DND-41 (cell line): ENCODE measurements around the gene PSRC1.

ENCODE experiments used
- ATAC-seq: fragments of 200-7000 bp; cut with Tn5 transposase; 3 replicates; pipeline ENCODE4 v1.9.1; 2021; ENCODE audit warnings: low read depth; ENCODE audit not compliant: insufficient read depth
- DNase-seq: peaks from one replicate; pipeline ENCODE4 v3.0.0-alpha.2; 2020
- H2AFZ ChIP-seq: 2 replicates; pipeline ENCODE4 v1.6.0; 2012; ENCODE audit warnings: low read depth, low read length
- H3K27ac ChIP-seq: 2 replicates; pipeline ENCODE4 v1.5.1; 2012; ENCODE audit warnings: low read length, inconsistent platforms
- H3K27me3 ChIP-seq: fragments of 200-600 bp; sonication (generic); 2 replicates; pipeline ENCODE4 v1.6.0; 2012; ENCODE audit warnings: low read length, mild to moderate bottlenecking, inconsistent platforms; ENCODE audit not compliant: insufficient read depth, poor library complexity
- H3K36me3 ChIP-seq: 2 replicates; pipeline ENCODE4 v1.5.1; 2012; ENCODE audit warnings: low read length, inconsistent platforms; ENCODE audit not compliant: insufficient read depth
- H3K4me1 ChIP-seq: 2 replicates; pipeline ENCODE4 v1.5.1; 2012; ENCODE audit warnings: mild to moderate bottlenecking, low read length; ENCODE audit not compliant: insufficient read depth
- H3K4me2 ChIP-seq: 2 replicates; pipeline ENCODE4 v1.6.0; 2012; ENCODE audit warnings: mild to moderate bottlenecking, moderate library complexity, low read length, inconsistent platforms; ENCODE audit not compliant: insufficient read depth
- H3K4me3 ChIP-seq, 2 experiments: fragments of 200-600 bp in 1 of 2; shearing (Covaris generic) in 1 of 2; 2 replicates each; pipeline ENCODE4 v1.5.1; 2012 to 2016; ENCODE audit warnings: inconsistent platforms in 2 of 2, low read length in 2 of 2, mild to moderate bottlenecking in 2 of 2, low read depth in 1 of 2, moderate library complexity in 1 of 2
- H3K79me2 ChIP-seq: 2 replicates; pipeline ENCODE4 v1.6.0; 2012; ENCODE audit warnings: low read length, inconsistent platforms; ENCODE audit not compliant: insufficient read depth
- H3K9ac ChIP-seq: 2 replicates; pipeline ENCODE4 v1.6.0; 2012; ENCODE audit warnings: low read depth, mild to moderate bottlenecking, inconsistent platforms, low read length, moderate library complexity
- H3K9me3 ChIP-seq: 2 replicates; pipeline ENCODE4 v1.5.1; 2012; ENCODE audit warnings: low read length, moderate library complexity, mild to moderate bottlenecking, inconsistent platforms; ENCODE audit not compliant: insufficient read depth, severe bottlenecking
- H4K20me1 ChIP-seq: 2 replicates; pipeline ENCODE4 v1.6.0; 2012; ENCODE audit warnings: low read length; ENCODE audit not compliant: insufficient read depth
- EZH2 ChIP-seq: IDR thresholded peaks from 3 replicates; pipeline ENCODE4 v1.6.1; 2012; ENCODE audit warnings: borderline replicate concordance, low read depth, mild to moderate bottlenecking, moderate library complexity, low read length, inconsistent platforms; ENCODE audit not compliant: severe bottlenecking
- TF ChIP-seq, protein P1 (sequence below): IDR thresholded peaks from 2 replicates; pipeline ENCODE4 v1.5.1; 2012; ENCODE audit warnings: borderline replicate concordance, low read length, moderate library complexity, mild to moderate bottlenecking; ENCODE audit not compliant: poor library complexity, severe bottlenecking; ENCODE audit errors: extremely low read depth

PSRC1 gene

GRCh38 chr1:109268431-109269211 lies 14.3 kb downstream of the PSRC1 start:
- no peak overlapping the region for H2AFZ ChIP-seq
- no peaks in the 10 kb centered on the region; the same call in 1 of the 2 replicates for H3K36me3 ChIP-seq
- no peak for ATAC-seq
- H3K4me1 ChIP-seq, result no peaks in the 10 kb centered on the region
- no peaks in the 10 kb centered on the region for H4K20me1 ChIP-seq
- no peaks in the 10 kb centered on the region for H3K79me2 ChIP-seq
- H3K4me2 ChIP-seq, result no peak overlapping the region
- no peaks in the 10 kb centered on the region for H3K9me3 ChIP-seq
- TF ChIP-seq, protein P1, sequence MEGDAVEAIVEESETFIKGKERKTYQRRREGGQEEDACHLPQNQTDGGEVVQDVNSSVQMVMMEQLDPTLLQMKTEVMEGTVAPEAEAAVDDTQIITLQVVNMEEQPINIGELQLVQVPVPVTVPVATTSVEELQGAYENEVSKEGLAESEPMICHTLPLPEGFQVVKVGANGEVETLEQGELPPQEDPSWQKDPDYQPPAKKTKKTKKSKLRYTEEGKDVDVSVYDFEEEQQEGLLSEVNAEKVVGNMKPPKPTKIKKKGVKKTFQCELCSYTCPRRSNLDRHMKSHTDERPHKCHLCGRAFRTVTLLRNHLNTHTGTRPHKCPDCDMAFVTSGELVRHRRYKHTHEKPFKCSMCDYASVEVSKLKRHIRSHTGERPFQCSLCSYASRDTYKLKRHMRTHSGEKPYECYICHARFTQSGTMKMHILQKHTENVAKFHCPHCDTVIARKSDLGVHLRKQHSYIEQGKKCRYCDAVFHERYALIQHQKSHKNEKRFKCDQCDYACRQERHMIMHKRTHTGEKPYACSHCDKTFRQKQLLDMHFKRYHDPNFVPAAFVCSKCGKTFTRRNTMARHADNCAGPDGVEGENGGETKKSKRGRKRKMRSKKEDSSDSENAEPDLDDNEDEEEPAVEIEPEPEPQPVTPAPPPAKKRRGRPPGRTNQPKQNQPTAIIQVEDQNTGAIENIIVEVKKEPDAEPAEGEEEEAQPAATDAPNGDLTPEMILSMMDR, result no peak
- no peak for TF ChIP-seq EZH2
- H3K27me3 ChIP-seq, result no peaks in the 10 kb centered on the region
- no peak overlapping the region for H3K27ac ChIP-seq
- no peak overlapping the region for H3K9ac ChIP-seq
- H3K4me3 ChIP-seq, result no peak overlapping the region
- no peak for DNase-seq

DNA sequence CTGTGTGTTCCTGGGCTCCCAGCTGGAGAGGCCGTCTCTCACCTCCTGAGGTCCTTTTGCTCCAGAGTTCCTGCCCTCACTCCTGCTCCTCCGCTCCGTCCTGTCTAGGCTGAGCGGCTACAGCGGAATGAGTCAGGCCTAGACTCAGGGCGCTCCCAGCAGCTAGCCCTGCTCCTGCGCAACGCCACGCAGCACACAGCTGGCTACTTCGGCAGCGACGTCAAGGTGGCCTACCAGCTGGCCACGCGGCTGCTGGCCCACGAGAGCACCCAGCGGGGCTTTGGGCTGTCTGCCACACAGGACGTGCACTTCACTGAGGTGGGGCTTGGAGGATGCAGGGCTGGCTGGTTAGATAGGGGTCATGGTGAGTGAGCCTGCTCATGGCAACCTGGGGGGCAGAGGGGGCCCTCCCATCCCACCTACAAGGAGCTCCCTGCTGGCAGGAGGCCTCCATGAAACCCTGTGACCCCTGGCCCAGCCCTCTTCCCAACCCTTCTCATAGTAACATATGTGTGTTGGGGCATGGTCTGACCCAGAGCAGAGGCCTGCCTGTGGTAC lies 15.1 kb downstream of the PSRC1 start:
- TF ChIP-seq EZH2, result no peak
- no peaks in the 10 kb centered on the region for H3K79me2 ChIP-seq
- H3K27me3 ChIP-seq, result no peaks in the 10 kb centered on the region
- no peaks in the 10 kb centered on the region; the same call in 1 of the 2 replicates for H3K36me3 ChIP-seq
- no peaks in the 10 kb centered on the region for H3K4me1 ChIP-seq
- H4K20me1 ChIP-seq, result no peaks in the 10 kb centered on the region
- H2AFZ ChIP-seq, result no peak overlapping the region
- no peak for DNase-seq
- no peak for ATAC-seq
- no peak overlapping the region for H3K27ac ChIP-seq
- H3K4me3 ChIP-seq, result no peak overlapping the region
- no peaks in the 10 kb centered on the region for H3K9me3 ChIP-seq
- H3K4me2 ChIP-seq, result no peak overlapping the region
- H3K9ac ChIP-seq, result no peak overlapping the region

- no peaks in the 10 kb centered on the region for H3K79me2 ChIP-seq
- no peak overlapping the region for H2AFZ ChIP-seq
- ATAC-seq (no peak), DNase-seq (no peak)
- H3K4me3 ChIP-seq, result no peak overlapping the region
- no peak overlapping the region for H3K4me2 ChIP-seq
- no peaks in the 10 kb centered on the region for H3K27me3 ChIP-seq
- H3K4me1 ChIP-seq, result no peaks in the 10 kb centered on the region
- TF ChIP-seq EZH2, result no peak
- TF ChIP-seq, protein P1, result no peak
- no peaks in the 10 kb centered on the region for H3K9me3 ChIP-seq
- no peak overlapping the region for H3K9ac ChIP-seq
- no peak overlapping the region for H3K27ac ChIP-seq
- no peaks in the 10 kb centered on the region; the same call in 1 of the 2 replicates for H3K36me3 ChIP-seq
- no peaks in the 10 kb centered on the region for H4K20me1 ChIP-seq
These were observed 16.0 kb downstream of the PSRC1 start for GRCh38 chr1:109266965-109267364.

DNA sequence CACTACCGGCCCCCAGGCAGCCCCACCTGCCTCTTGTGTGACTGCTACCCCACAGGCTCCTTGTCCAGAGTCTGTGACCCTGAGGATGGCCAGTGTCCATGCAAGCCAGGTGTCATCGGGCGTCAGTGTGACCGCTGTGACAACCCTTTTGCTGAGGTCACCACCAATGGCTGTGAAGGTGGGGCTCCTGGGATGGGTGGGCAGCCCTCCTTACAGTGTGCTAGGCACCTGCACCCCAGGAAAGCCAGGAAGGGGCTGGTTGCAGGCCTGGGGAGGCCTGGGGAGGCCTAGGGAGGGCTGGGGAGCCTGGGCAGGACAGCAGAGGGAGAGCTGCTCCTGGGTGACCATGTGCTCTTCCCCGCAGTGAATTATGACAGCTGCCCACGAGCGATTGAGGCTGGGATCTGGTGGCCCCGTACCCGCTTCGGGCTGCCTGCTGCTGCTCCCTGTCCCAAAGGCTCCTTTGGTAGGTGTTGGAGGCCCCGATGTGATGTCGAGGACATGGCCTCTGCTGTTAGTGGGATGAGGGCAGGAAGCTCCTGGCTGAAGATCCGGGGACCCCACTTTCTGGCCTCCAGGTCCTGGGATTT lies 17.1 kb downstream of the PSRC1 start:
- Histone ChIP-seq H3K36me3 (no peaks in the 10 kb centered on the region; the same call in 1 of the 2 replicates), H3K9ac (no peak overlapping the region), H4K20me1 (no peaks in the 10 kb centered on the region), H3K79me2 (no peaks in the 10 kb centered on the region), H3K27me3 (no peaks in the 10 kb centered on the region), H3K9me3 (no peaks in the 10 kb centered on the region), H3K4me2 (no peak overlapping the region), H2AFZ (no peak overlapping the region), H3K4me3 (no peak overlapping the region), H3K4me1 (no peaks in the 10 kb centered on the region), H3K27ac (no peak overlapping the region)
- ATAC-seq (no peak), DNase-seq (no peak)
- TF ChIP-seq, protein P1, result no peak
